ENCODE measurements around the gene LDLRAP1.

Gene LDLRAP1

DNA sequence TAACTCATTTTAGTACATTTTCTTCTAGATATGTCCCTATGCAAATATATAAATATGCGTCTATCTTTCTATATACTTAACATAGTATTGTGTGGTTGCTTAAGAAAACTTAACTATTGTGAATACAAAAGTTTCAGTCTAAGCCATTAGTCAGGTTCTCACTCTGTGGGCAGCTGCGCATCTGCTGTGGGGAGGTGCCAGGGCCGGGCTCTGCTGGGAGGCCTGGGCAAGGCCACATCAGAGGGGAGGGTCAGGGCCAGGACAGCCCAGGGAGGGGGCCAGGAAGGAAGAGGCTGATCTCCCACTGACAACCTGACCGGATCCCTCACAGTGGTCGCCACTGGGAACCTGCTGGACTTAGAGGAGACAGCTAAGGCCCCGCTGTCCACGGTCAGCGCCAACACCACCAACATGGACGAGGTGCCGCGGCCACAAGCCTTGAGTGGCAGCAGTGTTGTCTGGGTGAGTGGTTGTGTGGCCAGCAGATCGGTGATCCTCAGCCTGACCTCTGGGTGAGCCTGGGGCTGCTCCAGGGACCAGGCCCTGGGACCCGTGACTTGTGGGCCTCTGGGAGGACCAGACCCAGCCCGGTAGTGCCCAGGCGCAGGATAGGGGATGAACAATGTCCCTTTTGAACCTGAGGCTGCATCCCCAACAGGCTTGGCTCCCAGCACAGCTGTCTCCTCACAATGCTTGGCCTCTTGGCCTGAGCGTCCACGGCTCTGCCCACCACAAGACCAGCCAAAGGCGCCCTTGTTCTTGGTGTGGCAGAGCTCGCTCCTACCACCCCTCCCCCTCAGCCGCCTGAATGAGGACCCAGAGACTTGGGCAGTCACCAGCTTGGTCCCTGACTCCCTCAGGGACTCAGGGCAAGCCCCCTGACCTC lies 20.2 kb downstream of the LDLRAP1 start:
- no peak for DNase-seq

GRCh38 chr1:25564777-25565574 lies 21.6 kb downstream of the LDLRAP1 start:
- DNase-seq = no peak

DNA sequence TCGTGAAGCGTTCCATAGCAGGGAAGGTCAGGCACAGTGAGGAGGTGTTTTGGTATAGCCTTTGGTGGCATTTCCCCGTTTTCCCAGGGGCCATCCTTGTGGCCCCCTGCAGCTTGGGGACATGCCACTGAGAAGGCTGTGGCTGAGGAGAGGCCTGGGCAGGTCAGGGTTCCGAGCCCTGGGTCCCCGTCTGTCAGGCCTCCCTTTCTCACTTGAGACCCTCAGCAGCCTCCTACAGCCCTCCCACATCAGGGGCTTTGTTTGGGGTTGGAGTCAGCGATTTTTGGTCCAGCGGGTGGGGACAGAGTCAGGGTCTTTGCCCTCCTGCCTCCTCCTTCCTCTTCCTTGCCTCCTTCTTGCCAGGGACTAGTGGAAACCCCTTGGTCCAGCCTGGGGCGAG lies 22.2 kb downstream of the LDLRAP1 start:
- no peak for DNase-seq

DNA sequence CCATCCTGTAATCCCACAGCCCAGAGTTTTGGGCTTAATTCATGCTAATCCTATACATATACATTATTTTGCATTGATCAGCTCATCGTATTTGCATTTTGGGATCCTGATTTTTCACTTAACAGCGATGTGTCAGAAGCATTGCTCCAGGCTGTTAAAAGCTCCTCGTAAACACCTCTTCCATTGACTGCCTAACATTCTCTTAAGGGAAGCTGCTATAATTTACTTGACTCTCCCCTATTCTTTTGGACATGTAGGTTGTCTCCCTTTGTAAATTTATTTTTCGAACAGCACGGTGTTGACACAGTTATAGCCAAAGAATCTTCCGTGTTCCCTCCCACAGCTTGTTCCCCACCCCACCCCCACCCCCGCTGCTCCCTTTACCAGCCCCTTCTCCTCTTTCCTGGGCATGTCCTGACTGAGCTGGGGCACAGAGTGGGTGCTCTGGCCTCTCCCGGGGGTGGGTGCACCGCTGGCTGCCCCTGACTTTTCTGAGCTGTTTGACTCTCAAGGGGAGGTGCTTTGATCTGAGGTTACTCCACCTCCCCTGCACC lies 22.8 kb downstream of the LDLRAP1 start:
- DNase-seq = no peak

DNA sequence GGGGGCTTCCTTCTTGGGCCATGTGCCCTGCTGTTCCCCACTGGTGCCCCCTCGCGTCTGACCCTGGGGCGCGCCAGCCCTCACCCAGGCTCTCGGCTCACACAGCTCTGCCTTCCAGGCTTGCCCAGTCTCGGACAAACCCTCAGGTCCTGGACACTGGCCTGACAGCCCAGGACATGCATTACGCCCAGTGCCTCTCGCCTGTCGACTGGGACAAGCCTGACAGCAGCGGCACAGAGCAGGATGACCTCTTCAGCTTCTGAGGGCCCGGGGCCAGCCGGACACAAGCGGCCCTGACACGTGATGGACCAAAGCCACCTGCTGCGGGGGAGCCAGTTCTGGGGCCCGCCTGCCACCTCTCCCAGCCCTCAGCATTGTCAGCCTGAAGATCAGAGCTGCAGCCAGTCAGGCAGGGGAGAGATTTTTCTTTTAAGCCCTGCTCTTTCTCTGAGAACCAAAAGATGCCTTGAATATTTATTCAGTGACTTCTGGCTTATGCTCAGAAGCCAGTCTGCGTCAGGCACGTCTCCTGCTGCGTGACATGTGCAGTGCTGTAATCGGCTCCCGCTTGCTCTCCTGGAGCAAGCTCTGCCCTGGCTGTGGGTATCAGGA lies 23.4 kb downstream of the LDLRAP1 start:
- peak; percentile 44 for DNase-seq

- DNase-seq = no peak
Measured at GRCh38 chr1:25567710-25568089, 24.3 kb downstream of the LDLRAP1 start.

DNA sequence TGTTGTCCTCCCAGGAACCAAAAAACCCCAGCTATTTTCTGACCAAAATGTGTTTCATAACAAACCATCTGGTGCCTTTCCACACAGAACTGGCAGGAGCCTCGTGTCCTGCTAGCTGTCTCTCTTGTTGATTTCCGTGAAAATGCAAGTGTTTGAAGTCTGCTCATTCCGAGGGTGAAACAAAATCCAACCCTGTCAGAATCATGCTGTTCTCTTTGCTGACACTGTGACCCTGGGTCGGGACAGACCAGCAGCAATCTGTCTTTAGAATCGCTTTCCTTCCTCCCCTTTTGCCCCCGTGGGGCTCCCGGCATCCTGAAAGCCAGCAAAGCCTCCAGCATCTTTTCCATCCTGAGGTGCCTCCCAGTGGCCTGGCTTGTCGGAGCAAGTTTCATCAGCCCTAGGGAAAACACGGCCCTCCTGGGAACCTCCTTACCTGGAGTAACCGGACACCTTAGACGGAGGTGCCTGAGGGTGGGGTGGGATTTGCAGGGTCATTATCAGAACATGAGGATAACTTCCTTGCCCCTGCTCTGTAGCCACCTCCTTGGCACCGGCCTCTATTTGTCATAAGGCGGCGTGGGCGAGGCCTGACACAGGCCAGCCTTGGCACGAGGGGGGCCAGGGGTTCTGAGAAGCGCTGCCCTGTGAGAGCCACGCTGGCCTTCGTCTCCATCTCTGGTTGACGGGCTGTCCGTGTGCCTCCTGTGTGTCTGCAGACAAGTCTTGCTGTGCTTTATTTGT lies 24.9 kb downstream of the LDLRAP1 start:
- no peak for DNase-seq

DNA sequence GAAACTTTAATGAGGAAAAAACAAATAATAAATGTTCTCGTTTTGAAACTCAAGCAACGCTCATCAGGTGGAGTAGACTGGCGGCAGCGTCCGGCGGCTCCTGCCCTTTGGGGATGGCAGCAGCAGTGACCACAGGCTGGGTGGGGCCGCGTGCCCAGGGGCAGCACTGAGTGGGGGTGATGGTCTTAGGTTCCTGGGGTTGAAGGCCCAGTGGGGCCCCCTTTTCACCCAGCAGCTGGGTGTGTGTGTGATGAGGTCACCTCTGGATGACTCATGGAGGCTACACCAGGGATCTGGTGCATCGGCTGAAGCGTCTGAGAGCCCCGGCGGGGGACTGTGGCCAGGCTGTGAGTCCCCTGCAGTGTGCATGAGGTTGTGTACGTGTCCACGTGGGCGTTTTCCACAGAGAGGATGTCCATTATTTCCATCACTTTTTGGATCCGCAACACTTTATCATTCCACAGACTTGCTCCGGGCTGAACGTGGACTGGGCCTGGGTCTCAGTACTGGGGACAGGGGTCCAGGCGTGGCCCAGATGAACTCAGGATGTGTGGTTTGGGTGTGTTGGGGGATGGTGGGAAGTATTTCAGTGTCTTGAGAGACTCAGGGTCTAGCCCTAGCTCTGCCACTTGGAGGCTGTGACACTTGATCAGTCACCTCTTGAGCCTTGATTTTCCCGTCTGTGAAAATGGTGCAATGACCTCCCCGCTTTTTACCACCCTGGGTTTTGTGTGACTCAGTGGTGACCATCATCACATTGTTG lies 25.6 kb downstream of the LDLRAP1 start:
- DNase-seq = no peak

DNA sequence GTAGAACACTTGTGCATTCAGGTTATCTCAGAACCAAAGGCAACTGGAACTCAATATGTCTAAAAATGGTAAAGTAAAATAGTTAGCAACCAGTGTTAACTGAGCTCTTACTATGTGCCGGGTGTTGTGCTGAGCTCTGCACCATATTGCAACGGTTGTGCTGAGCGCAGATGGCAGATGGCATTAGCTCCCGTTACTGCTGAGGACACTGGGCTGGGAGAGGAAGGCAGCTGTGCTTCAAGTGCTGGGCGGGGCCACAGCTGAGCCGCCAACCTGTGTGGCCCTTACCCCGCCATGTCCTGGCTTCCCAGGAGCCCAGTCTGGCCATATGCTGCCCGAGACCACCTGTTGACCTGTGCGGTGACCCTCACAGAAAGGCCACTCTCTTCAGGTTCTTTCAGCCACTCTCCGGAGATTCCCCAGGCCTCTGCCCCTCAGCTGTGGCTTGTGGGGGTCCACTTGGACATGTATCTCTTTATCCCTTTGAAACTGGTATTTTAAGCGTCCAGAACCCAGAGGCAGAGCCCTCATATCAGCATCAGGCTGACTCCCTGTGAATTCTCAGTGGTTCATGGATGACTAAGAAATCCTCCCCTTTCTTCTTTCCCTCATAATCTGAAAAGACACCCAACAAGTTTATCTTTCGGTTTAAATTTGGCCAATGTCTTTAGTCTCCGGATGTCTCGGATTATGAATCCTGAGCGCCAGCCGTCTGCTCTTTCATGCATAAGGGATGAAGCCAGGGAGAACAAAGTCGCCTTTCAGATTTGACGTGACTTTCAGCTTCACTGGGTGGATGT lies 26.4 kb downstream of the LDLRAP1 start:
- DNase-seq = no peak

DNA sequence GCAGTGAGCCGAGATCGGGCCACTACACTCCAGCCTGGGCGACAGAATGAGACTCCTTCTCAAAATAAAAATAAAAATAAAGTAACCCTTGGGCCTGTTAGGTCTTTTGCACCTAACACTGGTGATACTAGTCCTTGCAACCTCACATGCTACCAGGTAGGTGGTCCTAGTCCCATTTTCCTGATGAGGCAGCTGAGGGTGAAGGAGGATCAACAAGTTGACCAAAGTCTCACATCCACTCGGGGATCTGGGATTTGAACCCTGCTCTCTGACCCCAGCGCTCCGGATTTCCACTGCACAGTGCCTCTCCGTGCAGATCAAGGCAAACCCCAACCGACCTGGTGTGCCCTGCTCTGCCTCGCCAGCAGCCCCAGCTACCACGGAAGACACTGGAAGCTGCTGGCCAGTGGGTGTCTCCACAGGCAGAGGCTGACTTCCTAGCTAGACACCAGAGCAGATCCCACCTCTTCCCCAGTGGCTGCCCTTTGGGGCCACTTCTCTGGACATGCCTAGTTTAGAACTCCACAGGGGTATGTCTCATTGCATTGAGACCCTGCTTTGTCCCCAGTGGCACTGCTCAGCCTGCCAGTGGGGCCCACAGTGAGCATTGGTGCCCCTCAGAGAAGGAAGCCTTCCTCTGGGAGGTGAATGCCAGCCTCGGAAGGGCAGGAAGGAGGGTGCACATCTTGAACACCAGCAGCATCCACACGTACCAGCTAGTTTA lies 27.6 kb downstream of the LDLRAP1 start:
- DNase-seq = no peak

DNA sequence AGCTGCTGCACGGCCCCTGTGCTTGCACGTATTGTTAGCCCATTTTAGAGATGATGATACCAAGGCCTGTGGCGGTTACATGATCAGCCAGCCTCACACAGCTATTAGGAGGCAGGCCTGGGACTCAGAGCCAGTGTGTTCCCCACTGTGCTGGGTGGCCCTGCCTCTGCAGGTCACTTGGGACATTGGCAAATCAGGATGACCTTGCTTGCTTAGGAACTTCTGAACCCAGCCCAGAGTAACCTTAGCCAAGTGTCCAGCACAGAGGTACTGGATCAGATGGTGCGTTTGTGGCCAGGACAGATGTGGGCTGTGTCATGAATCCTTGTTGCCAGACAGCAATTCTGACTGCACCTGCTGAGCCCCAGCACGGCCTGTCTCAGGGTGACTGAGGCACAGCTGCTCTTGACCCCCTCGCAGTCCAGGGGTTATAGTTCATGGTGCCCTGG lies 28.1 kb downstream of the LDLRAP1 start:
- DNase-seq = no peak

DNA sequence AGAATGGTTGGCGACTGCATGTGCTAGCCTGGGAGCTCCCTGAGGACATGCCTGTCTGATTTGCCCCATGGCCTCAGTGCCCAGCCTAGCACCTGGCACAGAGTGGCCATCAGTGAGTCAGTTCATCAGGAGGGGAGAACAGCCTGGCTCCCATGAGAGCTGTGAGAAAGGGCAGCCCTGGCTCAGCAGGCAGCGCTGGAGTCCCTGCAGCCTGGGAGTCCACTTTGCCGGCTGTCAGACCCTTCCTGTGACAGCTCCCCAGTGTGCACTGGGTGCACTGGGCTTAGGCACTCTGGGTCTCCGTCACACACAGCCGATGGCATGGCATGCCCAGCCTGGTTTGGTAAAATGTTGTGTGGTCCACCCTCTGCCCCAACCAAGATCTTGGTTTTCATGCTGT lies 28.7 kb downstream of the LDLRAP1 start:
- DNase-seq = no peak

DNA sequence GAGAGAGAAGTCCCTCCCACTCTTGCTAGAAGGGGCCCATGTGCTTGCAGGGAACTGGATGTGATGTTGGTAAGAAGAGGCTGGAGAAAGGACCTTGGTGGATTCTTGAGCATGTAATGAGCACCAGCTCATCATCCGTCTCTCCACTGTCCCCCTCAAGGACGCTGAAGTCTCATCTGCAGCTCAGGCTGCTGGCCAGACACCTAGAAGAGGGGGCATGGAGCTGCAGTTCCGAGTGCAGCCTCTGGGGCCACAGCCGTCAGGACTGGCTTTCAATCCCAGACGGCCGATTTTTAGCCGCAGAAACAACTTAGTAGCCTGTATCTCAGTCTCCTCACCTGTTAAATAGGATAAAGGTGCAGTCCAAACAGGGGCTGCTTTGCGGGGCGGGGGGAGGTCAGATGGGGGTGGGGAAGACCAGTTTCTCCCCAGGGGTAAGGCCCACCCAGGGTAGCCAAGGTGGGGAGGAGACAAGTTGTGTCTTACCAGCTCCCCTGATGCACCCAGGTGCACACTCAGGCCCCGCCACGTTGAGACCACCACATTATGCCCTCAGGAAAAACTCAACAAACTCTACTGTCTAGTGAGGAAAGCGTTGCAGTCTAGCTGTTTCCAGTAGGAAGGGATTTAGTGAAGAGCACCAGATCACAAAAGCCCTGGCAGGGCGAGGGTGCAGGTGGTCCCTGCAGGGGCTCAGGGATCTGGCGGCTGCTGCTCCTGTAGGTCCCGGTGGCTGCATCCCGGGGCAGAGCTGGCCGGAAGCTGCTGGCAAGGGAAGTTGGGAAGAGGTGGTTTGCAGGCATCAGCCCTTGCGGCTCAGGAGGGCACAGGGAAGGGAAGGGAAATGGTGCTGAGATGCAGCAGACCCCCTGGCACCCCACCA lies 29.5 kb downstream of the LDLRAP1 start:
- peak; percentile 78 for DNase-seq

GRCh38 chr1:25573591-25573930 lies 30.2 kb downstream of the LDLRAP1 start:
- no peak for DNase-seq

GRCh38 chr1:25573961-25574360 lies 30.6 kb downstream of the LDLRAP1 start:
- DNase-seq = no peak

GRCh38 chr1:25575191-25575590 lies 31.8 kb downstream of the LDLRAP1 start:
- DNase-seq = no peak

DNA sequence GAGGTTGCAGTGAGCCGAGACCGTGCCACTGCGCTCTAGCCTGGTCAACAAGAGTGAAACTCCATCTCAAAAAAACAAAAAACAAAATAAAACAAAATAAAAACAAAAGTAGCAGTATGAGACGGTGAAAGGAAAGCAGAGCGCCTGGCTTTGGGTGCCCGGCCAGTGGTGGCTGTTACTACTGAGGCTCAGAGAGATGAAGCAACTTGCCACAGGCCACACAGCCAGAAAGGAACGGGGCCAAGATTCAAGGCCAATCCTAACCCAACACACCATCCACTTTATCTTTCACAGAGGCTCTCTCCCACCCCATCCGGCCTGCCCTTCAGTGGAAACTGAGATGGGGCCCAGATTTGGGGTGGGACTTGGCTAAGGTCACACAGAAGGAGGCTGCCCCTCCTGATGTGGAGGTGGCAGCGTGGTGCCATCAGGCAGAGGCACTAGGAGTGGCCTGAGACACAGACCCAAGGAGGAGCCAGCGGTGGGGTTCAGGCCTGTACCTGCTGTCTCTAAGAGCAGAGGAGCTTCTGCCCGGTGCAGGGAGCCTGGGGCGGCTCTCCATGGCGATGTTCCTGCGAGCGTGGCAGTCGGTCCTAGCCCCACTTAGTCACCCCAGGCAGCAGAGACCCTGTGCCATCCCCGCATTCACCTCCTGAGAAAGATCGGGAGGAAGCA lies 33.2 kb downstream of the LDLRAP1 start:
- DNase-seq = no peak

- DNase-seq = no peak
Measured at GRCh38 chr1:25577134-25577920, 33.9 kb downstream of the LDLRAP1 start.

Measured in hematopoietic multipotent progenitor cell treated with erythropoietin and hydrocortisone succinate and interleukin-3 and kit ligand, for 4 days (in vitro differentiated cells).